Measurements from ENCODE around the gene SELENOP.

SELENOP gene

DNA sequence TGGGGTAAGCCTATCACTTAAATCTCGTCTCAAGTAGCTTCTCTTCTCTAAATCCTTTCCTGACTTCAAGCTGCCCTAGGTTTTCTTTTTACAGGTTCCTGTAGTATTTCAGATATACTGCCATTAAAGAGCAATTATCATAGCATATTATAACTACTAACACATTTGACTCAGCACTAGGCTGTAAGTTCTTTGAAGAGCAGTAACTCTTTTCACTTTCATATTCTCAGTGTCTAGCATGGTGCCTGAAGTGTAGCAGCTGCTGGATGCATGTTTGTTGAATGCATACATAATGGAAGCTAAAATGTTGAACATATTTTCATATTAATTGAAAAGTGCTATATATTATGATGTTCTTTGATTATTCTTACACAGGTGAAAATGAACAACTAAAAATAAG, 32.6 kb downstream of the SELENOP start:
- H3K79me2 ChIP-seq (ENCODE audit: insufficient read depth, low read length), result no peaks in the 10 kb centered on the region
- no peak overlapping the region for H2AFZ ChIP-seq (ENCODE audit: low read depth, low read length, severe bottlenecking)

DNA sequence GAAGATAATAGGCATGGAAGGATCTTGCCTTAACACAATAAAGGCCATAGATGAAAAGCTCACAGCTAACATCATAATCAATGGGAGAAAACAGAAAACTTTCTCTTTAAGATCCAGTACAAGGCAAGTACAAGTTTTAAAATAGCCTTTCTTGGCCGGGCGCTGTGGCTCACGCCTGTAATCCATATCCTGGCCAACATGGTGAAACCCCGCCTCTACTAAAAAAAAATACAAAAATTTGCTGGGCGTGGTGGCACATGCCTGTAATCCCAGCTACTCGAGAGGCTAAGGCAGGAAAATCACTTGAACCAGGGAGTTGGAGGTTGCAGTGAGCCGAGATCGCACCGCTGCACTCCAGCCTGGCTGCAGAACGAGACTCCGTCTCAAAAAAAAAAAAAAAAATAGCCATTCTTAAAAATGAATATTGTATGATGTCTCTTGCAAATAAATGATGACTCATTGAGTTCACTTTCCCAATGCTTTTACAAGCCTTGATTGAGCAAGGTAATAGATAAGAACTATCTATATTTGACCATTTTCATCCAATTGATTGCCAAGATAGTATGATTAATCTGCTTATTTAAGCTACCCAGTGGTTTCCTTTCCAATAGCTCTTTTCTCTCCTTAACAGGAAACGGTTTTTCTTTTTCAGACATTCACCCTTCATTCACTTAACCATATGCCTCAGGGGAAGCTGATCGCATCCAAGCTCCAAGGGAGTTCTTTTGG, 39.3 kb downstream of the SELENOP start:
- H3K4me2 ChIP-seq (ENCODE audit: low read depth, low read length, poor library complexity, severe bottlenecking), result no peak overlapping the region
- no peaks in the 10 kb centered on the region for H4K20me1 ChIP-seq (ENCODE audit: low read depth, low read length)
- H2AFZ ChIP-seq (ENCODE audit: low read depth, low read length, severe bottlenecking), result no peak overlapping the region
- no peak overlapping the region for H3K27ac ChIP-seq (ENCODE audit: low read depth, low read length)
- no peaks in the 10 kb centered on the region for H3K27me3 ChIP-seq (ENCODE audit: low read length)
- TF ChIP-seq CTCF (IDR thresholded peaks at IDR 0.05; ENCODE audit: insufficient read depth, low read length, poor library complexity, severe bottlenecking) (no peak), EZH2phosphoT487 (conservative IDR thresholded peaks at IDR 0.05; ENCODE audit: low read length) (no peak)
- no peaks in the 10 kb centered on the region for H3F3A ChIP-seq (ENCODE audit: insufficient read depth)
- no peaks in the 10 kb centered on the region for H3K79me2 ChIP-seq (ENCODE audit: insufficient read depth, low read length)
- no peak overlapping the region for H3K4me3 ChIP-seq (ENCODE audit: insufficient read depth, low read length, poor library complexity, severe bottlenecking)
- H3K36me3 ChIP-seq (ENCODE audit: low read length), result no peaks in the 10 kb centered on the region
- no peaks in the 10 kb centered on the region for H3K9me2 ChIP-seq (replicated peaks; ENCODE audit: insufficient read depth, low read length)
- H3K9me3 ChIP-seq (ENCODE audit: insufficient read depth, low read length), result no peaks in the 10 kb centered on the region
- H3K9ac ChIP-seq (ENCODE audit: low read length), result no peak overlapping the region

More for the DNA sequence above, 32.6 kb downstream of the SELENOP start:
- H3K4me2 ChIP-seq (ENCODE audit: low read depth, low read length, poor library complexity, severe bottlenecking), result no peak overlapping the region
- H3K9me3 ChIP-seq (ENCODE audit: insufficient read depth, low read length), result no peaks in the 10 kb centered on the region
- no peaks in the 10 kb centered on the region for H3K27me3 ChIP-seq (ENCODE audit: low read length)
- H3K36me3 ChIP-seq (ENCODE audit: low read length), result no peaks in the 10 kb centered on the region
- H3K4me3 ChIP-seq (ENCODE audit: insufficient read depth, low read length, poor library complexity, severe bottlenecking), result no peak overlapping the region
- no peak overlapping the region for H3K27ac ChIP-seq (ENCODE audit: low read depth, low read length)
- no peak for TF ChIP-seq EZH2phosphoT487 (conservative IDR thresholded peaks at IDR 0.05; ENCODE audit: low read length)
- no peak overlapping the region for H3K9ac ChIP-seq (ENCODE audit: low read length)
- H3F3A ChIP-seq (ENCODE audit: insufficient read depth), result no peaks in the 10 kb centered on the region
- no peaks in the 10 kb centered on the region for H4K20me1 ChIP-seq (ENCODE audit: low read depth, low read length)
- no peaks in the 10 kb centered on the region for H3K9me2 ChIP-seq (replicated peaks; ENCODE audit: insufficient read depth, low read length)

DNA sequence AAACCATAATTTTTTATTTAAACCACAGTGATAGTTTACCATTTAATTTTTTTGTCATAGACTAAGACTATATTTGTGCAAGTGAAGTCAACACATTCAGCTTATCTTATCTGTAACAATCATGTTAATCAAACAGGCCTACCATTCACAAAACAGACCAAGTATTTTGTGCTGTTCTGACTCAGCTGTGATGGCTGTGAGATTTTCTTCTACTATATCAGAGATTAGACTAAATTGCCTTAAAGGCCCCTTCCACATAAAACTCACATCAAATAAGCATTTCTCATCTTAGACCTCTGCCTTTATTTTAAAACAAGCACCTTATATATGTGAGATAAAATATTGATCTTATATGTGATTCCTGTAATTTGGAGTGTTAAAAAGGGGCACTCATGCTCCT, 41.7 kb downstream of the SELENOP start:
- Histone ChIP-seq H2AFZ (ENCODE audit: low read depth, low read length, severe bottlenecking) (no peak overlapping the region), H3F3A (ENCODE audit: insufficient read depth) (no peaks in the 10 kb centered on the region), H3K9me2 (replicated peaks; ENCODE audit: insufficient read depth, low read length) (no peaks in the 10 kb centered on the region), H3K27me3 (ENCODE audit: low read length) (no peaks in the 10 kb centered on the region), H3K9me3 (ENCODE audit: insufficient read depth, low read length) (no peaks in the 10 kb centered on the region), H3K4me2 (ENCODE audit: low read depth, low read length, poor library complexity, severe bottlenecking) (no peak overlapping the region), H3K79me2 (ENCODE audit: insufficient read depth, low read length) (no peaks in the 10 kb centered on the region), H3K9ac (ENCODE audit: low read length) (no peak overlapping the region), H3K36me3 (ENCODE audit: low read length) (no peaks in the 10 kb centered on the region), H3K27ac (ENCODE audit: low read depth, low read length) (no peak overlapping the region), H4K20me1 (ENCODE audit: low read depth, low read length) (no peaks in the 10 kb centered on the region), H3K4me3 (ENCODE audit: insufficient read depth, low read length, poor library complexity, severe bottlenecking) (no peak overlapping the region)
- TF ChIP-seq EZH2phosphoT487 (conservative IDR thresholded peaks at IDR 0.05; ENCODE audit: low read length) (no peak), CTCF (IDR thresholded peaks at IDR 0.05; ENCODE audit: insufficient read depth, low read length, poor library complexity, severe bottlenecking) (no peak)

- H3F3A ChIP-seq (ENCODE audit: insufficient read depth), result no peaks in the 10 kb centered on the region
- TF ChIP-seq EZH2phosphoT487 (conservative IDR thresholded peaks at IDR 0.05; ENCODE audit: low read length) (no peak), CTCF (IDR thresholded peaks at IDR 0.05; ENCODE audit: insufficient read depth, low read length, poor library complexity, severe bottlenecking) (no peak)
- no peak overlapping the region for H3K4me3 ChIP-seq (ENCODE audit: insufficient read depth, low read length, poor library complexity, severe bottlenecking)
- H3K79me2 ChIP-seq (ENCODE audit: insufficient read depth, low read length), result no peaks in the 10 kb centered on the region
- H3K9me2 ChIP-seq (replicated peaks; ENCODE audit: insufficient read depth, low read length), result no peaks in the 10 kb centered on the region
- H3K27me3 ChIP-seq (ENCODE audit: low read length), result no peaks in the 10 kb centered on the region
- no peak overlapping the region for H3K9ac ChIP-seq (ENCODE audit: low read length)
- no peak overlapping the region for H3K4me2 ChIP-seq (ENCODE audit: low read depth, low read length, poor library complexity, severe bottlenecking)
- H4K20me1 ChIP-seq (ENCODE audit: low read depth, low read length), result no peaks in the 10 kb centered on the region
- no peak overlapping the region for H2AFZ ChIP-seq (ENCODE audit: low read depth, low read length, severe bottlenecking)
- no peaks in the 10 kb centered on the region for H3K9me3 ChIP-seq (ENCODE audit: insufficient read depth, low read length)
- no peaks in the 10 kb centered on the region for H3K36me3 ChIP-seq (ENCODE audit: low read length)
- no peak overlapping the region for H3K27ac ChIP-seq (ENCODE audit: low read depth, low read length)
These were observed 43.6 kb downstream of the SELENOP start for GRCh38 chr5:42768106-42768504.

Data from SU-DHL-6 (cell line).